ENCODE data around the gene RDH11.

- TF ChIP-seq MTA2 (IDR thresholded peaks at IDR 0.05; ENCODE audit: low read depth) (no peak), SREBF2 (IDR thresholded peaks at IDR 0.05; ENCODE audit: low read length) (no peak), CTCF (IDR thresholded peaks at IDR 0.05 in 2 of 3, conservative IDR thresholded peaks at IDR 0.05 in 1 of 3; ENCODE audit: control insufficient read depth in 2 of 3, extremely low read depth in 1 of 3, insufficient read depth in 1 of 3, low read depth in 3 of 3, low read length in 3 of 3) (no peak), DPF2 (IDR thresholded peaks at IDR 0.05) (no peak), HDAC2 (IDR thresholded peaks at IDR 0.05) (no peak)
- TF ChIP-seq, protein P1, sequence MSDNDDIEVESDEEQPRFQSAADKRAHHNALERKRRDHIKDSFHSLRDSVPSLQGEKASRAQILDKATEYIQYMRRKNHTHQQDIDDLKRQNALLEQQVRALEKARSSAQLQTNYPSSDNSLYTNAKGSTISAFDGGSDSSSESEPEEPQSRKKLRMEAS (IDR thresholded peaks at IDR 0.05; ENCODE audit: low read depth, low read length): no peak
These were observed 22.1 kb downstream of the RDH11 start for GRCh38 chr14:67673451-67673850.
